ENCODE results near the gene PRR5. TPM values are rescaled to one million over a fixed set of nuclear protein-coding genes. Genes with fewer than 3 reads are reported as not detected.

The PRR5 gene
- polyA plus RNA-seq, 1 of the 3 experiments (the other 2 are of a cell fraction) = 1.3 TPM

DNA sequence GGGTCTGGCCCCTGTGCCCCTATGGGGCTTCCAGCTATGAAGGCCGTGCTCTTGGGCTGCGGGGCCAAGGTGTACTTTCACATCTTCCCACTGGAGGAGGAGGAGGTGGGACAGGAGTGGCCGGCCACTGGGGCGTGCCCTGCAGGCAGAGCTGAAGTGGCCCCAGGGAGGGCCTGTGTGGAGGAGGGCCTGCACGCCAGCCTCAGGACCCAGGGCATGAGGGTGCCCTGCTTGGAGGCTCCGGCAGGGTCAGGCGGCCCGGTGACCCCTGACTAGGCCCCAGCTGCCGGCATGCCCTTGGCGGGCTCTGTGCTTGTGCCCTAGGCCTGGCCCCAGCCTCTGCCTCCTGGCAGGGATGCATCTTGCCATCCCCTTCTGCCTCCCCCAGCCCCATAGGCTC lies 5.2 kb downstream of the PRR5 start:
- DNase-seq = no peak
- no peaks in the 10 kb centered on the region for H3K79me2 ChIP-seq (ENCODE audit: insufficient read depth)
- peaks cover 14% of the 10 kb centered on the region; the same call in 1 of the 2 replicates for H3K27me3 ChIP-seq (ENCODE audit: insufficient read depth)
- H3K36me3 ChIP-seq (replicated peaks in 1 of 2; ENCODE audit: control insufficient read depth in 1 of 2, insufficient read depth in 2 of 2, low read length in 1 of 2) = no peaks in the 10 kb centered on the region
- H3K9me3 ChIP-seq = no peaks in the 10 kb centered on the region
- H3K4me1 ChIP-seq (ENCODE audit: control insufficient read depth in 1 of 2, insufficient read depth in 2 of 2, low read depth in 1 of 2, low read length in 1 of 2) = peaks cover 0 to 8% of the 10 kb centered on the region in 2 experiments; a peak in 1 of 4 replicates
- POLR2A ChIA-PET = no interaction called here
- no peak overlapping the region for H3K27ac ChIP-seq (ENCODE audit: low read depth in 2 of 2, low read length in 1 of 2)
- no peak overlapping the region for H3K9ac ChIP-seq
- no peak overlapping the region for H3K4me3 ChIP-seq (ENCODE audit: low read depth in 2 of 2, low read length in 1 of 2)
- TF ChIP-seq NRF1 (IDR thresholded peaks at IDR 0.05; ENCODE audit: low read depth, low read length) (no peak), EZH2phosphoT487 (IDR thresholded peaks at IDR 0.05; ENCODE audit: borderline replicate concordance, low read depth) (no peak), MEF2A (IDR thresholded peaks at IDR 0.05; ENCODE audit: borderline replicate concordance, low read depth) (no peak)
- TF ChIP-seq, protein P1, sequence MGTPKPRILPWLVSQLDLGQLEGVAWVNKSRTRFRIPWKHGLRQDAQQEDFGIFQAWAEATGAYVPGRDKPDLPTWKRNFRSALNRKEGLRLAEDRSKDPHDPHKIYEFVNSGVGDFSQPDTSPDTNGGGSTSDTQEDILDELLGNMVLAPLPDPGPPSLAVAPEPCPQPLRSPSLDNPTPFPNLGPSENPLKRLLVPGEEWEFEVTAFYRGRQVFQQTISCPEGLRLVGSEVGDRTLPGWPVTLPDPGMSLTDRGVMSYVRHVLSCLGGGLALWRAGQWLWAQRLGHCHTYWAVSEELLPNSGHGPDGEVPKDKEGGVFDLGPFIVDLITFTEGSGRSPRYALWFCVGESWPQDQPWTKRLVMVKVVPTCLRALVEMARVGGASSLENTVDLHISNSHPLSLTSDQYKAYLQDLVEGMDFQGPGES (IDR thresholded peaks at IDR 0.05; ENCODE audit: low read depth, low read length) = no peak
- TF ChIP-seq, protein P2, sequence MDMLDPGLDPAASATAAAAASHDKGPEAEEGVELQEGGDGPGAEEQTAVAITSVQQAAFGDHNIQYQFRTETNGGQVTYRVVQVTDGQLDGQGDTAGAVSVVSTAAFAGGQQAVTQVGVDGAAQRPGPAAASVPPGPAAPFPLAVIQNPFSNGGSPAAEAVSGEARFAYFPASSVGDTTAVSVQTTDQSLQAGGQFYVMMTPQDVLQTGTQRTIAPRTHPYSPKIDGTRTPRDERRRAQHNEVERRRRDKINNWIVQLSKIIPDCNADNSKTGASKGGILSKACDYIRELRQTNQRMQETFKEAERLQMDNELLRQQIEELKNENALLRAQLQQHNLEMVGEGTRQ (IDR thresholded peaks at IDR 0.05; ENCODE audit: borderline replicate concordance, low read depth, low read length) = no peak
- TF ChIP-seq, protein P3, sequence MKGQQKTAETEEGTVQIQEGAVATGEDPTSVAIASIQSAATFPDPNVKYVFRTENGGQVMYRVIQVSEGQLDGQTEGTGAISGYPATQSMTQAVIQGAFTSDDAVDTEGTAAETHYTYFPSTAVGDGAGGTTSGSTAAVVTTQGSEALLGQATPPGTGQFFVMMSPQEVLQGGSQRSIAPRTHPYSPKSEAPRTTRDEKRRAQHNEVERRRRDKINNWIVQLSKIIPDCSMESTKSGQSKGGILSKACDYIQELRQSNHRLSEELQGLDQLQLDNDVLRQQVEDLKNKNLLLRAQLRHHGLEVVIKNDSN (IDR thresholded peaks at IDR 0.05; ENCODE audit: borderline replicate concordance, low read depth) = no peak
- no peak overlapping the region for H3K4me2 ChIP-seq
- CTCF ChIA-PET = interaction anchor here (2.0 to 41.0 kb wide), 2 partner anchors 9 to 25 kb away, joined by 8 to 642 read pairs; no protein-coding TSS in a partner anchor
- H4K20me1 ChIP-seq (ENCODE audit: insufficient read depth) = no peaks in the 10 kb centered on the region
- no peaks in the 10 kb centered on the region for H3F3A ChIP-seq (replicated peaks; ENCODE audit: insufficient read depth)
- WGBS (ENCODE audit: low lambda C conversion rate) = 100% methylated on average over 2 of the region's 10 CpGs
- no peaks in the 10 kb centered on the region for H3K9me2 ChIP-seq
- H2AFZ ChIP-seq (ENCODE audit: low read depth) = no peak overlapping the region

DNA sequence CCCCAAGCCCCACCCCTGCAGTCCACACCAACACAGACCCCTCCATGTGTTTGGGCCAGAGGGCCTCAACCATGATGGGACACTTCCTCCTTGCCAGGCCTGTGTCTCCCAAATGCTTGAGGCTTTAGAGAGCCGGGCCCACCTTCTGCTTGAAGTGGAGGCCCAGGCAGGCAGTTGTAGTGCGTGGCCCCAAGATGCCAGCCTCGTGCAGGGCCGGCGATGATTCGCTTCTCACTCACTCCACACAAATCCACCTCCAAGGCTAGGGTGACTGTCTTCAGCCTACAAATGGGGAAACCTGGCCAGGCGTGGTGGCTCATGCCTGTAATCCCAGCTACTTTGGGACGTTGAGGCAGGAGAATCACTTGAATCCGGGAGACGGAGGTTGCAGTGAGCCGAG lies 5.7 kb downstream of the PRR5 start:
- 87% methylated on average over 6 of the region's 11 CpGs for WGBS (ENCODE audit: low lambda C conversion rate)
- H3K4me3 ChIP-seq (ENCODE audit: low read depth in 2 of 2, low read length in 1 of 2) = no peak overlapping the region
- no peaks in the 10 kb centered on the region for H3K79me2 ChIP-seq (ENCODE audit: insufficient read depth)
- H2AFZ ChIP-seq (ENCODE audit: low read depth) = no peak overlapping the region
- H4K20me1 ChIP-seq (ENCODE audit: insufficient read depth) = no peaks in the 10 kb centered on the region
- no peaks in the 10 kb centered on the region for H3F3A ChIP-seq (replicated peaks; ENCODE audit: insufficient read depth)
- no peaks in the 10 kb centered on the region for H3K36me3 ChIP-seq (replicated peaks in 1 of 2; ENCODE audit: control insufficient read depth in 1 of 2, insufficient read depth in 2 of 2, low read length in 1 of 2)
- DNase-seq = no peak
- H3K9ac ChIP-seq = no peak overlapping the region
- H3K4me1 ChIP-seq (ENCODE audit: control insufficient read depth in 1 of 2, insufficient read depth in 2 of 2, low read depth in 1 of 2, low read length in 1 of 2) = peaks cover 0 to 6% of the 10 kb centered on the region in 2 experiments; a peak in 1 of 4 replicates
- no peak overlapping the region for H3K4me2 ChIP-seq
- H3K9me3 ChIP-seq = no peaks in the 10 kb centered on the region
- POLR2A ChIA-PET = no interaction called here
- H3K9me2 ChIP-seq = no peaks in the 10 kb centered on the region
- no peak overlapping the region for H3K27ac ChIP-seq (ENCODE audit: low read depth in 2 of 2, low read length in 1 of 2)
- CTCF ChIA-PET = interaction anchor here (1.8 to 41.0 kb wide), 3 partner anchors 10 to 25 kb away, joined by 8 to 642 read pairs (median 9); no protein-coding TSS in a partner anchor
- H3K27me3 ChIP-seq (ENCODE audit: insufficient read depth) = peaks cover 10% of the 10 kb centered on the region; the same call in 1 of the 2 replicates
- TF ChIP-seq POLR2AphosphoS5 (IDR thresholded peaks at IDR 0.05; ENCODE audit: low read depth, low read length) (no peak), RAD21 (IDR thresholded peaks at IDR 0.05; ENCODE audit: low read length) (no peak), TAF1 (IDR thresholded peaks at IDR 0.05; ENCODE audit: borderline replicate concordance, low read depth, low read length) (no peak), FOSL2 (IDR thresholded peaks at IDR 0.05; ENCODE audit: borderline replicate concordance, low read depth) (no peak), TEAD4 (IDR thresholded peaks at IDR 0.05; ENCODE audit: borderline replicate concordance, insufficient read depth) (no peak), RXRA (IDR thresholded peaks at IDR 0.05; ENCODE audit: borderline replicate concordance, low read depth) (no peak), EP300 (IDR thresholded peaks at IDR 0.05; ENCODE audit: borderline replicate concordance in 1 of 2, low read depth in 1 of 2, low read length in 1 of 2) (no peak), SMC3 (IDR thresholded peaks at IDR 0.05; ENCODE audit: low read depth, low read length) (no peak), RCOR1 (IDR thresholded peaks at IDR 0.05; ENCODE audit: low read length) (no peak), ELF1 (IDR thresholded peaks at IDR 0.05) (no peak), NRF1 (IDR thresholded peaks at IDR 0.05; ENCODE audit: low read depth, low read length) (no peak), MEF2A (IDR thresholded peaks at IDR 0.05; ENCODE audit: borderline replicate concordance, low read depth) (no peak)
- TF ChIP-seq, protein P2 (IDR thresholded peaks at IDR 0.05; ENCODE audit: borderline replicate concordance, low read depth, low read length) = no peak
- TF ChIP-seq, protein P4, sequence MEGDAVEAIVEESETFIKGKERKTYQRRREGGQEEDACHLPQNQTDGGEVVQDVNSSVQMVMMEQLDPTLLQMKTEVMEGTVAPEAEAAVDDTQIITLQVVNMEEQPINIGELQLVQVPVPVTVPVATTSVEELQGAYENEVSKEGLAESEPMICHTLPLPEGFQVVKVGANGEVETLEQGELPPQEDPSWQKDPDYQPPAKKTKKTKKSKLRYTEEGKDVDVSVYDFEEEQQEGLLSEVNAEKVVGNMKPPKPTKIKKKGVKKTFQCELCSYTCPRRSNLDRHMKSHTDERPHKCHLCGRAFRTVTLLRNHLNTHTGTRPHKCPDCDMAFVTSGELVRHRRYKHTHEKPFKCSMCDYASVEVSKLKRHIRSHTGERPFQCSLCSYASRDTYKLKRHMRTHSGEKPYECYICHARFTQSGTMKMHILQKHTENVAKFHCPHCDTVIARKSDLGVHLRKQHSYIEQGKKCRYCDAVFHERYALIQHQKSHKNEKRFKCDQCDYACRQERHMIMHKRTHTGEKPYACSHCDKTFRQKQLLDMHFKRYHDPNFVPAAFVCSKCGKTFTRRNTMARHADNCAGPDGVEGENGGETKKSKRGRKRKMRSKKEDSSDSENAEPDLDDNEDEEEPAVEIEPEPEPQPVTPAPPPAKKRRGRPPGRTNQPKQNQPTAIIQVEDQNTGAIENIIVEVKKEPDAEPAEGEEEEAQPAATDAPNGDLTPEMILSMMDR (IDR thresholded peaks at IDR 0.05) = no peak
- TF ChIP-seq, protein P1 (IDR thresholded peaks at IDR 0.05; ENCODE audit: low read depth, low read length) = no peak
